ENCODE results near the gene SLC50A1. TPM values are rescaled to one million over a fixed set of nuclear protein-coding genes. Genes with fewer than 3 reads are reported as not detected.

SLC50A1 gene
- total RNA-seq, 1 donor from 2014 or later, result 27.1 TPM

DNA sequence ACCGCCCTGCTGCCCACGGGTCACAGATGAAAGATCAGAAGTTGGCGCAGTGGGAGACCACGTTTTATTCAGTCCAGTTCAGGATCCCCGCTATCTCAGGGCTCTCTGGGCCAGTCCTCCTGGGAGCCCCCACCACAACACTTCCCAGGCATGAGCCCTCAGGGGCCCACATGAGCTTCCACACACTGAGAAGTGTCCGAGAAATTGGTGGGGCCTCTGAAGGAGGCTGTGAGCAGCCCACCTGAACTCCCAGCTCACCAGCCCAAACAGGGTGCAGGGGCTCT is 50.1 kb downstream of the SLC50A1 start:
- no peak for DNase-seq

GRCh38 chr1:155186067-155186793 is 50.6 kb downstream of the SLC50A1 start:
- DNase-seq, result no peak

GRCh38 chr1:155186794-155187455 is 51.3 kb downstream of the SLC50A1 start:
- no peak for DNase-seq

GRCh38 chr1:155187456-155187891 is 51.8 kb downstream of the SLC50A1 start:
- no peak for DNase-seq

- DNase-seq, result no peak
Observed at GRCh38 chr1:155188268-155188667, 52.6 kb downstream of the SLC50A1 start.

Other genes with a start within 250 kb of the SLC50A1 start
- 6.5 and 9.4 TPM in 2 replicates for gene PMVK, start 199.1 kb upstream of the SLC50A1 start, total RNA-seq
- gene PBXIP1, start 179.8 kb upstream of the SLC50A1 start, total RNA-seq, result 110 and 126 TPM in 2 replicates
- gene PYGO2, start 174.1 kb upstream of the SLC50A1 start, total RNA-seq, result 7.1 and 10.0 TPM in 2 replicates
- gene SHC1, start 165.1 kb upstream of the SLC50A1 start, total RNA-seq, result 337 and 534 TPM in 2 replicates
- gene CKS1B, start 161.2 kb upstream of the SLC50A1 start, total RNA-seq, result 49.0 and 89.3 TPM in 2 replicates
- 17.8 and 27.1 TPM in 2 replicates for gene FLAD1, start 152.5 kb upstream of the SLC50A1 start, total RNA-seq
- not detected in 2 replicates for gene LENEP, start 142.3 kb upstream of the SLC50A1 start, total RNA-seq
- gene ZBTB7B, start 133.1 kb upstream of the SLC50A1 start, total RNA-seq, result 16.1 and 16.2 TPM in 2 replicates
- gene DCST2, start 102.1 kb upstream of the SLC50A1 start, total RNA-seq, result 0.17 and 0.70 TPM in 2 replicates
- gene DCST1, start 102.0 kb upstream of the SLC50A1 start, total RNA-seq, result not detected in 2 replicates
- gene ADAM15, start 84.5 kb upstream of the SLC50A1 start, total RNA-seq, result 289 and 307 TPM in 2 replicates
- gene EFNA4, start 72.1 kb upstream of the SLC50A1 start, total RNA-seq, result 9.5 and 15.7 TPM in 2 replicates
- gene EFNA3, start 57.0 kb upstream of the SLC50A1 start, total RNA-seq, result 1.9 and 2.2 TPM in 2 replicates
- gene EFNA1, start 8.0 kb upstream of the SLC50A1 start, total RNA-seq, result 119 and 138 TPM in 2 replicates
- 16.1 and 41.4 TPM in 2 replicates for gene DPM3, start 4.7 kb downstream of the SLC50A1 start, total RNA-seq
- 64.4 and 128 TPM in 2 replicates for gene KRTCAP2, start 37.5 kb downstream of the SLC50A1 start, total RNA-seq
- 4.1 and 4.7 TPM in 2 replicates for gene TRIM46, start 38.0 kb downstream of the SLC50A1 start, total RNA-seq
- 15.9 and 16.2 TPM in 2 replicates for gene THBS3, start 72.0 kb downstream of the SLC50A1 start, total RNA-seq
- 49.3 and 50.2 TPM in 2 replicates for gene MTX1, start 72.8 kb downstream of the SLC50A1 start, total RNA-seq
- 6.5 and 12.3 TPM in 2 replicates for gene ENTREP3, start 119.6 kb downstream of the SLC50A1 start, total RNA-seq
- gene SCAMP3, start 126.5 kb downstream of the SLC50A1 start, total RNA-seq, result 38.3 and 46.3 TPM in 2 replicates
- gene CLK2, start 137.7 kb downstream of the SLC50A1 start, total RNA-seq, result 24.5 and 35.9 TPM in 2 replicates
- gene HCN3, start 141.6 kb downstream of the SLC50A1 start, total RNA-seq, result 0.84 and 0.85 TPM in 2 replicates
- 0.05 TPM in 1 of 2 replicates, not detected in the other for gene PKLR, start 165.6 kb downstream of the SLC50A1 start, total RNA-seq
- gene FDPS, start 173.0 kb downstream of the SLC50A1 start, total RNA-seq, result 452 and 512 TPM in 2 replicates
- gene RUSC1, start 185.0 kb downstream of the SLC50A1 start, total RNA-seq, result 13.8 and 22.2 TPM in 2 replicates

Measured in dermis blood vessel endothelial cell (primary cell).